Measurements from ENCODE around the gene GRID2. TPM values are rescaled to one million over a fixed set of nuclear protein-coding genes. Genes with fewer than 3 reads are reported as not detected.

GRID2 gene
- total RNA-seq, 1 donor from 2014 or later: 11.6 TPM

GRCh38 chr4:93777081-93777460 is 1473.3 kb downstream of the GRID2 start:
- TF ChIP-seq CTCF (IDR thresholded peaks at IDR 0.05; ENCODE audit: unreplicated experiment): no peak
- no peaks in the 10 kb centered on the region for H3K36me3 Mint-ChIP-seq (ENCODE audit: low read depth, unreplicated experiment)
- H3K4me3 Mint-ChIP-seq (ENCODE audit: unreplicated experiment): no peak overlapping the region
- no peak for DNase-seq (ENCODE audit: low spot score)
- H3K27me3 Mint-ChIP-seq (ENCODE audit: unreplicated experiment): no peaks in the 10 kb centered on the region
- H3K9me3 Mint-ChIP-seq (ENCODE audit: unreplicated experiment): no peaks in the 10 kb centered on the region
- H3K4me1 Mint-ChIP-seq (ENCODE audit: unreplicated experiment): no peaks in the 10 kb centered on the region
- no peak overlapping the region for H3K27ac Mint-ChIP-seq (ENCODE audit: unreplicated experiment)

- no peaks in the 10 kb centered on the region for H3K4me1 Mint-ChIP-seq (ENCODE audit: unreplicated experiment)
- H3K27ac Mint-ChIP-seq (ENCODE audit: unreplicated experiment): no peak overlapping the region
- no peaks in the 10 kb centered on the region for H3K9me3 Mint-ChIP-seq (ENCODE audit: unreplicated experiment)
- no peaks in the 10 kb centered on the region for H3K27me3 Mint-ChIP-seq (ENCODE audit: unreplicated experiment)
- no peak for DNase-seq (ENCODE audit: low spot score)
- no peak for TF ChIP-seq CTCF (IDR thresholded peaks at IDR 0.05; ENCODE audit: unreplicated experiment)
- no peak overlapping the region for H3K4me3 Mint-ChIP-seq (ENCODE audit: unreplicated experiment)
- H3K36me3 Mint-ChIP-seq (ENCODE audit: low read depth, unreplicated experiment): no peaks in the 10 kb centered on the region
Measured at GRCh38 chr4:93779228-93779627, 1475.5 kb downstream of the GRID2 start.

GRCh38 chr4:93780080-93780479 is 1476.3 kb downstream of the GRID2 start:
- no peak for TF ChIP-seq CTCF (IDR thresholded peaks at IDR 0.05; ENCODE audit: unreplicated experiment)
- no peak for DNase-seq (ENCODE audit: low spot score)
- no peaks in the 10 kb centered on the region for H3K4me1 Mint-ChIP-seq (ENCODE audit: unreplicated experiment)
- no peak overlapping the region for H3K4me3 Mint-ChIP-seq (ENCODE audit: unreplicated experiment)
- H3K27me3 Mint-ChIP-seq (ENCODE audit: unreplicated experiment): no peaks in the 10 kb centered on the region
- H3K36me3 Mint-ChIP-seq (ENCODE audit: low read depth, unreplicated experiment): no peaks in the 10 kb centered on the region
- no peak overlapping the region for H3K27ac Mint-ChIP-seq (ENCODE audit: unreplicated experiment)
- no peaks in the 10 kb centered on the region for H3K9me3 Mint-ChIP-seq (ENCODE audit: unreplicated experiment)

- no peak for TF ChIP-seq CTCF (IDR thresholded peaks at IDR 0.05; ENCODE audit: unreplicated experiment)
- H3K9me3 Mint-ChIP-seq (ENCODE audit: unreplicated experiment): no peaks in the 10 kb centered on the region
- no peak overlapping the region for H3K4me3 Mint-ChIP-seq (ENCODE audit: unreplicated experiment)
- no peak for DNase-seq (ENCODE audit: low spot score)
- no peak overlapping the region for H3K27ac Mint-ChIP-seq (ENCODE audit: unreplicated experiment)
- H3K27me3 Mint-ChIP-seq (ENCODE audit: unreplicated experiment): no peaks in the 10 kb centered on the region
- H3K4me1 Mint-ChIP-seq (ENCODE audit: unreplicated experiment): no peaks in the 10 kb centered on the region
- no peaks in the 10 kb centered on the region for H3K36me3 Mint-ChIP-seq (ENCODE audit: low read depth, unreplicated experiment)
Measured at GRCh38 chr4:93781198-93781597, 1477.4 kb downstream of the GRID2 start.

GRCh38 chr4:93786149-93786548 is 1482.4 kb downstream of the GRID2 start:
- no peaks in the 10 kb centered on the region for H3K27me3 Mint-ChIP-seq (ENCODE audit: unreplicated experiment)
- H3K4me3 Mint-ChIP-seq (ENCODE audit: unreplicated experiment): no peak overlapping the region
- no peaks in the 10 kb centered on the region for H3K4me1 Mint-ChIP-seq (ENCODE audit: unreplicated experiment)
- no peak for DNase-seq (ENCODE audit: low spot score)
- H3K27ac Mint-ChIP-seq (ENCODE audit: unreplicated experiment): no peak overlapping the region
- TF ChIP-seq CTCF (IDR thresholded peaks at IDR 0.05; ENCODE audit: unreplicated experiment): no peak
- H3K9me3 Mint-ChIP-seq (ENCODE audit: unreplicated experiment): no peaks in the 10 kb centered on the region
- H3K36me3 Mint-ChIP-seq (ENCODE audit: low read depth, unreplicated experiment): no peaks in the 10 kb centered on the region
